PC-9 (cell line): Measurements from ENCODE around the gene SDK1. TPM values are rescaled to one million over a fixed set of nuclear protein-coding genes. Genes with fewer than 3 reads are reported as not detected.

Experiments used
- BruUV-seq: library from RNA; stranded (reverse); fragments of 400-500 nt; replicated peaks from 2 replicates; lab custom pipeline; 2021; lab: Mats Ljungman, UMichigan
- CTCF ChIA-PET: fragments of 300-600 bp; sonication (Branson Sonifier 250); formaldehyde crosslinking; loops from one replicate; lab custom pipeline; 2022; ENCODE audit warnings: antibody characterized with exemption; lab: Charles Lee
- POLR2A ChIA-PET: fragments of 300-600 bp; sonication (Branson Sonifier 250); formaldehyde crosslinking; loops from one replicate; lab custom pipeline; 2022; ENCODE audit warnings: antibody characterized with exemption; ENCODE audit not compliant: unreplicated experiment; lab: Charles Lee
- DNase-seq, 2 experiments: peaks; one replicate each; pipeline versions ENCODE4 v3.0.0 to v3.0.0-alpha.2; 2015 to 2022; ENCODE audit warnings: mixed read lengths in 1 of 2
- H2AFZ ChIP-seq: fragments of 200-600 bp; sonication (generic); 2 replicates; pipeline ENCODE4 v1.8.1; 2017; ENCODE audit warnings: antibody characterized with exemption
- H3F3A ChIP-seq: fragments of 200-600 bp; sonication (generic); 2 replicates; pipeline ENCODE4 v1.8.1; 2017; ENCODE audit warnings: antibody characterized with exemption, mild to moderate bottlenecking, low read depth; ENCODE audit not compliant: insufficient read depth
- H3K27ac ChIP-seq: fragments of 200-600 bp; sonication (generic); 2 replicates; pipeline ENCODE4 v1.6.1; 2016; ENCODE audit warnings: mixed run types
- H3K27me3 ChIP-seq: fragments of 200-600 bp; sonication (generic); 2 replicates; pipeline ENCODE4 v1.6.1; 2016; ENCODE audit warnings: low read depth, mixed run types; ENCODE audit not compliant: insufficient read depth
- H3K36me3 ChIP-seq: fragments of 200-600 bp; sonication (generic); 2 replicates; pipeline ENCODE4 v1.6.1; 2016; ENCODE audit warnings: low read depth, mixed run types
- H3K4me1 ChIP-seq: fragments of 200-600 bp; sonication (generic); replicated peaks from 2 replicates; pipeline ENCODE4 v1.6.1; 2016; ENCODE audit warnings: mixed run types; ENCODE audit not compliant: insufficient read depth
- H3K4me2 ChIP-seq: fragments of 200-600 bp; sonication (generic); 2 replicates; pipeline ENCODE4 v1.6.1; 2017; ENCODE audit warnings: mixed run types
- H3K4me3 ChIP-seq: fragments of 200-600 bp; sonication (generic); 2 replicates; pipeline ENCODE4 v1.6.1; 2016; ENCODE audit warnings: mixed run types
- H3K79me2 ChIP-seq: fragments of 200-600 bp; sonication (generic); 2 replicates; pipeline ENCODE4 v1.6.1; 2017; ENCODE audit warnings: low read depth, mixed run types
- H3K9me2 ChIP-seq: fragments of 200-600 bp; sonication (generic); 2 replicates; pipeline ENCODE4 v1.8.1; 2017; ENCODE audit warnings: mild to moderate bottlenecking; ENCODE audit not compliant: insufficient read depth
- H3K9me3 ChIP-seq: fragments of 200-600 bp; sonication (generic); 2 replicates; pipeline ENCODE4 v1.8.1; 2016; ENCODE audit warnings: low read depth; ENCODE audit not compliant: insufficient read depth
- H4K20me1 ChIP-seq: fragments of 200-600 bp; sonication (generic); 2 replicates; pipeline ENCODE4 v1.8.1; 2017; ENCODE audit not compliant: insufficient read depth
- CTCF ChIP-seq: fragments of 200-600 bp; sonication (generic); conservative IDR thresholded peaks from 2 replicates; pipeline ENCODE4 v1.6.1; 2017; ENCODE audit warnings: mixed run types, antibody characterized with exemption, mild to moderate bottlenecking, moderate library complexity
- EZH2 ChIP-seq: fragments of 200-600 bp; sonication (generic); IDR thresholded peaks from 2 replicates; pipeline ENCODE4 v1.8.0; 2017; ENCODE audit warnings: antibody characterized with exemption, low read depth
- intact Hi-C: fragments of 100-400 bp; cut with micrococcal nuclease; formaldehyde crosslinking; loops from one replicate; pipeline ENCODE4 v1.10.0; 2022; ENCODE audit not compliant: unreplicated experiment
- total RNA-seq: library from RNA; stranded (reverse); gene quantifications from 2 replicates; pipeline ENCODE4 v1.2.3, GENCODE V29; 2021

Gene SDK1
- total RNA-seq, 1 experiment from 2014 or later: not detected

- CTCF ChIA-PET: no interaction called here
- Histone ChIP-seq H3K36me3 (no peaks in the 10 kb centered on the region), H3K9me3 (no peaks in the 10 kb centered on the region), H2AFZ (no peak overlapping the region), H3K4me2 (no peak overlapping the region), H3K4me3 (no peak overlapping the region), H3K4me1 (no peaks in the 10 kb centered on the region), H4K20me1 (no peaks in the 10 kb centered on the region), H3K9me2 (no peaks in the 10 kb centered on the region), H3K79me2 (no peaks in the 10 kb centered on the region), H3F3A (no peaks in the 10 kb centered on the region), H3K27ac (no peak overlapping the region), H3K27me3 (peaks cover 32% of the 10 kb centered on the region)
- TF ChIP-seq CTCF: no peak
- TF ChIP-seq EZH2: no peak
- no TSS peak for BruUV-seq
- POLR2A ChIA-PET: no interaction called here
- DNase-seq: no peak
- intact Hi-C loops: no loop called here
Observed at GRCh38 chr7:3552499-3552898, 251.4 kb downstream of the SDK1 start.

- intact Hi-C loops: no loop called here
- H3F3A ChIP-seq: no peaks in the 10 kb centered on the region
- H3K36me3 ChIP-seq: no peaks in the 10 kb centered on the region
- no peak for TF ChIP-seq EZH2
- TF ChIP-seq CTCF: no peak
- no peak overlapping the region for H3K27ac ChIP-seq
- 0 out of 2 replicates have a peak, but pooled peaks cover 6% of the 10 kb centered on the region for H3K4me1 ChIP-seq
- H2AFZ ChIP-seq: no peak overlapping the region
- H3K27me3 ChIP-seq: peaks cover 28% of the 10 kb centered on the region; the same call in 1 of the 2 replicates
- H4K20me1 ChIP-seq: no peaks in the 10 kb centered on the region
- H3K4me2 ChIP-seq: no peak overlapping the region
- H3K9me3 ChIP-seq: no peaks in the 10 kb centered on the region
- POLR2A ChIA-PET: no interaction called here
- no peak overlapping the region for H3K4me3 ChIP-seq
- H3K79me2 ChIP-seq: no peaks in the 10 kb centered on the region
- DNase-seq: no peak
- BruUV-seq: no TSS peak
- CTCF ChIA-PET: no interaction called here
- no peaks in the 10 kb centered on the region for H3K9me2 ChIP-seq
Observed at GRCh38 chr7:3558400-3558799, 257.3 kb downstream of the SDK1 start.

- CTCF ChIA-PET: no interaction called here
- Histone ChIP-seq H3F3A (no peaks in the 10 kb centered on the region), H3K27ac (no peak overlapping the region), H3K4me3 (no peak overlapping the region), H3K79me2 (no peaks in the 10 kb centered on the region), H3K9me3 (no peaks in the 10 kb centered on the region), H3K4me1 (0 out of 2 replicates have a peak, but pooled peaks cover 6% of the 10 kb centered on the region), H3K4me2 (peak overlapping the region; percentile 20; the same call in 1 of the 2 replicates), H3K27me3 (peaks cover 24% of the 10 kb centered on the region; the same call in 1 of the 2 replicates), H4K20me1 (no peaks in the 10 kb centered on the region), H3K9me2 (no peaks in the 10 kb centered on the region), H2AFZ (no peak overlapping the region), H3K36me3 (no peaks in the 10 kb centered on the region)
- intact Hi-C loops: no loop called here
- POLR2A ChIA-PET: no interaction called here
- TF ChIP-seq CTCF (no peak), EZH2 (no peak)
- no TSS peak for BruUV-seq
- DNase-seq: peak in 1 of 2 experiments; percentile 44
Observed at GRCh38 chr7:3559278-3559677, 258.2 kb downstream of the SDK1 start.
